Astrocyte of the cerebellum (primary cell): ENCODE data around the gene MAPT.

Experiments
- DNase-seq: peaks from one replicate; pipeline ENCODE4 v3.0.0-alpha.2; 2011; ENCODE audit warnings: low read depth
- H3K4me3 ChIP-seq: 2 replicates; pipeline ENCODE4 v1.5.1; 2011; ENCODE audit warnings: mild to moderate bottlenecking, low read depth, low read length, moderate library complexity
- in situ Hi-C: cut with HindIII; loops from 2 replicates; pipeline ENCODE4 v1.10.0; 2017; ENCODE audit warnings: low sequenced_read_pairs
- TF ChIP-seq, protein P1 (sequence below): IDR thresholded peaks from 2 replicates; pipeline ENCODE4 v1.5.1; 2012; ENCODE audit warnings: low read length, low read depth, moderate library complexity, mild to moderate bottlenecking; ENCODE audit errors: missing control alignments

MAPT gene

DNA sequence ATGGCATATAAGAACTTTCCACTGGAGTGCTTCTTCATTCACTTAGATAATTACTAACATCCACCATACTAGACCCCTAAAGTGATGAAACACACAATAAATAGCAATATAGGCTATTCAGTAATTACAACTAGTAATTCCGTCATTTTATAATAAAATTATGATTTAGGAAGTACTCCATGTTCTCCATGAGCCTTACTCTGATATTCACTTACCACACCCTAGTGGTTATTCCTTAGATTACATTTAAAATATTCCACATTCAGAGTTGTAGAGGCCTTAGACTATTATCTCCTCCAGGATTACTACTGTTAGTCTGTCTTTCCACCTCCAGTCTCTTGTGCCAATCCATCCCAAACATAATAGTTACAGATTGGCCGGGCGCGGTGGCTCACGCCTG is 167.1 kb downstream of the MAPT start:
- no peak overlapping the region for H3K4me3 ChIP-seq
- TF ChIP-seq, protein P1, sequence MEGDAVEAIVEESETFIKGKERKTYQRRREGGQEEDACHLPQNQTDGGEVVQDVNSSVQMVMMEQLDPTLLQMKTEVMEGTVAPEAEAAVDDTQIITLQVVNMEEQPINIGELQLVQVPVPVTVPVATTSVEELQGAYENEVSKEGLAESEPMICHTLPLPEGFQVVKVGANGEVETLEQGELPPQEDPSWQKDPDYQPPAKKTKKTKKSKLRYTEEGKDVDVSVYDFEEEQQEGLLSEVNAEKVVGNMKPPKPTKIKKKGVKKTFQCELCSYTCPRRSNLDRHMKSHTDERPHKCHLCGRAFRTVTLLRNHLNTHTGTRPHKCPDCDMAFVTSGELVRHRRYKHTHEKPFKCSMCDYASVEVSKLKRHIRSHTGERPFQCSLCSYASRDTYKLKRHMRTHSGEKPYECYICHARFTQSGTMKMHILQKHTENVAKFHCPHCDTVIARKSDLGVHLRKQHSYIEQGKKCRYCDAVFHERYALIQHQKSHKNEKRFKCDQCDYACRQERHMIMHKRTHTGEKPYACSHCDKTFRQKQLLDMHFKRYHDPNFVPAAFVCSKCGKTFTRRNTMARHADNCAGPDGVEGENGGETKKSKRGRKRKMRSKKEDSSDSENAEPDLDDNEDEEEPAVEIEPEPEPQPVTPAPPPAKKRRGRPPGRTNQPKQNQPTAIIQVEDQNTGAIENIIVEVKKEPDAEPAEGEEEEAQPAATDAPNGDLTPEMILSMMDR: no peak
- in situ Hi-C loops: no loop called here
- no peak for DNase-seq

DNA sequence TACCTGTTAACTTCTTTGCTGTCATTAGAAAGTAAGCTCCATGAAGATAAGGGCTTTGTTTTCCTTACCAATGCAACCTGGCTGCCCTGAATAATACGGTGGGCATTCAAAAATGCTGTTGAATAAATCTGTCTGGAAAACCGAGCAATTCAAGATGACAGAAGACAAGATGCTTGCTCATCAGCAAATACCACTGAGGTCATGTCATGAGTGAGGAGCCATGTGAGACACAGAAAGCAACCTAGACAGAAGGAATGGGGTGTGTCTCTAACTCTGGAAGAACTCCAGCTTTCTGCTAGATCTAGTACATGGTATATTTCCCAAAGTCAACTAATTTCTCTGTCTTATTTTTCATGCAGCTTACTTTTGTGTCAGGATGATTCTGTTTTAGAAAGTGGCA is 168.9 kb downstream of the MAPT start:
- DNase-seq: no peak
- in situ Hi-C loops: no loop called here
- H3K4me3 ChIP-seq: no peak overlapping the region
- TF ChIP-seq, protein P1: no peak

DNA sequence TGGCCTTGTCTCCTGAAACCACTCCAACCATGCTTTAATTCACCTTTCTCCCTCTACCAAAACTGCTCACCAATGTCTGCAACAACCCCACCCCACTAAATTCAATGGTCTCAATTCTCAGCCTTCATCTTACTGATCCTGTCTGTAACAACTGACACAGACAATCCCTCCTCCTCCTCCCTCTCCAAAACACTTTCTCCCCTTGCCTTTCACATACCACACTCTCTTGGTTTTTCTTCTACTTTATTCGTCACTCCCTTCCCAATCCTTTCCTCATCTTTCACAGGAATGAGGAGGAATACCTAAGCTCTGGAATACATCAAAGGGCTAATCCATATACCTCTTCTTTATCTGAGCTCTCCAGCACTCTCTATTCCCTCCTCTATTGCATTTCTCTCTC is 170.1 kb downstream of the MAPT start:
- in situ Hi-C loops: no loop called here
- no peak overlapping the region for H3K4me3 ChIP-seq
- TF ChIP-seq, protein P1: no peak
- DNase-seq: no peak

DNA sequence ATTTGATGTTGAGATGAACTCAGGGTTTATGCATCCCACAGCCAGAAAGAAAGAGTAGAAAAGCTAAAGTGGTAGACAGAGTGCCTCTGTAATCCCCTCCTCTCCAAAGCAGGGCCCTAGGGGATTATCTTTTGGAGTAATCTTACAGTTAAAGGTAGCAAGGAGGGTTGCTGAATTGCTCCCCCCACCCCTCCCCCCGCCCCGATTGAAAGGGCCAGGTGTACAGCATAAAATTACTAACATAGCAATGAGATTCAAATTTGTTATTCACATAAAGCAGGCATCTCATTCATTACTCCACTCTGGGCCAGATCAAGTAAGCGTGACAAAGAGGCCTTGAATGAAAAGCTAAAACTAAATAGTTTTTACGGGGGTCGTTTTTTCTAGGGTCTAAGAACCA is 177.4 kb downstream of the MAPT start:
- DNase-seq: no peak
- TF ChIP-seq, protein P1: no peak
- in situ Hi-C loops: no loop called here
- no peak overlapping the region for H3K4me3 ChIP-seq

DNA sequence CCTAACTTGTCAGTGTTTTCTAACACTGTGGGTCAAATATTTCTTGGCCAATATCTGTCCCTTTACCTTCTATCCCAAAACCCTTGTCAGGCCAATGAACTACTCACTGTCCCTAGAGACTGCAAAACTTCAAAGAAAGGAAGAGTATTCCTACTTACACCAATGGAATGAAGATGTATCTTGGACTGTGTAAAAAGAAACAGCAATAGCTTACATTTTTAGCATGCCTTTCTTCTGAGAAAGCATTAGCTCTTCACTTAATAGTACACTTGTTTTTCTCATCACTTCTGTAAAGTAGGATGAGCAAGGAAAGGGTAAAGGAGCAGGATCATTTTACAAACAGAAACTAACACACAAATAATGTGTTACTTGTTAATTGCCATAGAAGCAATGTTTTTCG is 178.6 kb downstream of the MAPT start:
- no peak for DNase-seq
- TF ChIP-seq, protein P1: no peak
- in situ Hi-C loops: no loop called here
- no peak overlapping the region for H3K4me3 ChIP-seq

DNA sequence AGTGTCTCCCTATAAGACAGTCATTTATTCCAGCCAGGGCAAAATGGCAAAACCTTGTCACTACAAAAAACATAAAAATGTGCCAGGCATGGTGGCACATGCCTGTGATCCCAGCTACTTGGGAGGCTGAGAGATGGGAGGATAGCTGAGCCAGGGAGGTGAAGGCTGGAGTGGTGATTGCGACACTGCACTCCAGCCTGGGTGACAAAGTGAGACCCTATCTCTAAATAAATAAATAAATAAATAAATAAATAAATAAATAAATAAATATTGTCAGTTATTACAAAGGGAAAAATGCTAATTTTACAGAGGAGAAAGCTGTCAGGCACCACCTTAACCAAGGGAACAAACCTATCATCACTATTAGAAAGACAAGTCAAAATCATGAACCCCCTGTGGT is 180.2 kb downstream of the MAPT start:
- H3K4me3 ChIP-seq: no peak overlapping the region
- TF ChIP-seq, protein P1: no peak
- no peak for DNase-seq
- in situ Hi-C loops: no loop called here
